Keratinocyte (primary cell): ENCODE measurements around the gene HOXA1. TPM values are rescaled to one million over a fixed set of nuclear protein-coding genes. Genes with fewer than 3 reads are reported as not detected.

Source experiments
- DNase-seq: peaks from one replicate; pipeline ENCODE4 v3.0.0-alpha.2; 2011; ENCODE audit warnings: low read depth, missing footprints, low spot score
- FAIRE-seq: peaks from 2 replicates; lab custom pipeline; 2011; peaks lifted over from hg19 to GRCh38; lab: Jason Lieb, UNC
- H2AFZ ChIP-seq: 2 replicates; pipeline ENCODE4 v1.6.0; 2012; ENCODE audit warnings: low read length, control low read depth, inconsistent platforms; ENCODE audit not compliant: control insufficient read depth
- H3K27ac ChIP-seq: 2 replicates; pipeline ENCODE4 v1.5.1; 2011; ENCODE audit warnings: low read length; ENCODE audit not compliant: control insufficient read depth, insufficient read depth
- H3K27me3 ChIP-seq: 3 replicates; pipeline ENCODE4 v1.6.0; 2011; ENCODE audit warnings: low read length; ENCODE audit not compliant: control insufficient read depth, insufficient read depth; ENCODE audit errors: extremely low read depth
- H3K36me3 ChIP-seq, 2 experiments: 2 replicates in 1 of 2; 3 replicates in 1 of 2; pipeline ENCODE4 v1.5.1; 2011; ENCODE audit warnings: low read length in 2 of 2, mild to moderate bottlenecking in 1 of 2; ENCODE audit not compliant: control insufficient read depth in 2 of 2, insufficient read depth in 2 of 2; ENCODE audit errors: extremely low read depth in 1 of 2
- H3K4me1 ChIP-seq: 3 replicates; pipeline ENCODE4 v1.5.1; 2011; ENCODE audit warnings: low read length; ENCODE audit not compliant: control insufficient read depth, insufficient read depth; ENCODE audit errors: extremely low read depth
- H3K4me2 ChIP-seq: 3 replicates; pipeline ENCODE4 v1.6.0; 2011; ENCODE audit warnings: low read depth, low read length; ENCODE audit not compliant: control insufficient read depth, insufficient read depth; ENCODE audit errors: extremely low read depth
- H3K4me3 ChIP-seq, 3 experiments: fragments of 200-600 bp in 1 of 3; sonication (generic) in 1 of 3; 2 replicates in 2 of 3; 3 replicates in 1 of 3; pipeline ENCODE4 v1.5.1; 2011 to 2016; ENCODE audit warnings: low read length in 3 of 3, mild to moderate bottlenecking in 3 of 3, control low read depth in 2 of 3, inconsistent platforms in 1 of 3, low read depth in 1 of 3, mixed read lengths in 1 of 3, mixed run types in 1 of 3, moderate library complexity in 1 of 3; ENCODE audit not compliant: control insufficient read depth in 2 of 3, insufficient read depth in 2 of 3; ENCODE audit errors: extremely low read depth in 1 of 3
- H3K79me2 ChIP-seq: 2 replicates; pipeline ENCODE4 v1.6.0; 2012; ENCODE audit warnings: low read length; ENCODE audit not compliant: control insufficient read depth, insufficient read depth
- H3K9ac ChIP-seq: 3 replicates; pipeline ENCODE4 v1.6.0; 2011; ENCODE audit warnings: low read length; ENCODE audit not compliant: control insufficient read depth, insufficient read depth; ENCODE audit errors: extremely low read depth
- H3K9me1 ChIP-seq: 3 replicates; pipeline ENCODE4 v1.6.0; 2011; ENCODE audit warnings: low read length; ENCODE audit not compliant: control insufficient read depth, insufficient read depth; ENCODE audit errors: extremely low read depth
- H3K9me3 ChIP-seq: 2 replicates; pipeline ENCODE4 v1.5.1; 2012; ENCODE audit warnings: low read depth, low read length; ENCODE audit not compliant: control insufficient read depth
- H4K20me1 ChIP-seq: 3 replicates; pipeline ENCODE4 v1.6.0; 2011; ENCODE audit warnings: low read length; ENCODE audit not compliant: control insufficient read depth, insufficient read depth; ENCODE audit errors: extremely low read depth
- CTCF ChIP-seq, 3 experiments: IDR thresholded peaks in 1 of 3; conservative IDR thresholded peaks in 1 of 3; optimal IDR thresholded peaks in 1 of 3; 2 replicates in 2 of 3; 3 replicates in 1 of 3; pipeline versions ENCODE3 to v1.5.1; 2011; ENCODE audit warnings: low read length in 3 of 3, mild to moderate bottlenecking in 3 of 3, moderate library complexity in 2 of 3, control low read depth in 1 of 3, inconsistent platforms in 1 of 3; ENCODE audit not compliant: insufficient read depth in 2 of 3; ENCODE audit errors: extremely low read depth in 1 of 3
- EZH2 ChIP-seq: IDR thresholded peaks from one replicate; pipeline ENCODE4 v1.6.1; 2012; ENCODE audit warnings: inconsistent platforms, mild to moderate bottlenecking, low read length, moderate library complexity
- dilution Hi-C: fragments of 300-500 bp; cut with MboI; formaldehyde crosslinking; loops from one replicate; pipeline ENCODE4 v1.7.0; 2020; ENCODE audit warnings: low sequenced_read_pairs; ENCODE audit not compliant: extremely low pct_ligation_motif_present
- polyA plus RNA-seq, 5 experiments: library from polyadenylated mRNA; depleted of rRNA in 3 of 5; stranded (reverse) in 3 of 5; stranded (forward) in 1 of 5; unstranded in 1 of 5; fragments of >200 nt; gene quantifications; 1 replicate in 1 of 5; 2 replicates in 3 of 5; 3 replicates in 1 of 5; pipeline versions ENCODE4 v1.2.1 to v1.2.3, GENCODE V29; 2011 to 2012; ENCODE audit warnings: missing spikeins in 2 of 5, low read depth in 1 of 5, low replicate concordance in 1 of 5

The HOXA1 gene
- polyA plus RNA-seq, 1 donor (not counting 4 experiments of a cell fraction or from before 2014, with no cell fraction given): 11.9 TPM

- peaks cover 2 to 4% of the 10 kb centered on the region in 2 experiments for H3K36me3 ChIP-seq
- peaks cover 43% of the 10 kb centered on the region for H3K4me1 ChIP-seq
- H4K20me1 ChIP-seq: no peaks in the 10 kb centered on the region
- DNase-seq (no peak), FAIRE-seq (no peak)
- H3K9me3 ChIP-seq: no peaks in the 10 kb centered on the region
- no peak for TF ChIP-seq CTCF (optimal IDR thresholded peaks at IDR 0.05 in 1 of 3, IDR thresholded peaks at IDR 0.05 in 1 of 3, conservative IDR thresholded peaks at IDR 0.05 in 1 of 3; ENCODE audit: extremely low read depth in 1 of 3, insufficient read depth in 2 of 3, low read length in 3 of 3)
- TF ChIP-seq EZH2: no peak
- dilution Hi-C loops: no loop called here
- H3K9ac ChIP-seq: peak overlapping the region; percentile 93
- peak overlapping the region; percentile 92 for H3K4me2 ChIP-seq
- H2AFZ ChIP-seq: peak overlapping the region; percentile 49
- H3K27ac ChIP-seq: peak overlapping the region; percentile 92
- peaks cover 46% of the 10 kb centered on the region for H3K79me2 ChIP-seq
- H3K27me3 ChIP-seq: no peaks in the 10 kb centered on the region
- peak overlapping the region in 2 of 3 experiments; percentile 57 to 93 for H3K4me3 ChIP-seq
- no peaks in the 10 kb centered on the region for H3K9me1 ChIP-seq
These were observed 43.7 kb upstream of the HOXA1 start for GRCh38 chr7:27139334-27140125.

GRCh38 chr7:27138985-27139333 lies 43.2 kb upstream of the HOXA1 start:
- no peak for DNase-seq
- H3K9me1 ChIP-seq: no peaks in the 10 kb centered on the region
- no peaks in the 10 kb centered on the region for H3K9me3 ChIP-seq
- no peaks in the 10 kb centered on the region for H3K27me3 ChIP-seq
- H4K20me1 ChIP-seq: no peaks in the 10 kb centered on the region
- H3K4me2 ChIP-seq: peak overlapping the region; percentile 92
- dilution Hi-C loops: no loop called here
- H3K36me3 ChIP-seq: peaks cover 0 to 4% of the 10 kb centered on the region in 2 experiments
- H3K4me3 ChIP-seq: peak overlapping the region in 2 of 3 experiments; percentile 57 to 93
- H3K4me1 ChIP-seq: peaks cover 46% of the 10 kb centered on the region
- H3K79me2 ChIP-seq: peaks cover 40% of the 10 kb centered on the region
- no peak overlapping the region for H2AFZ ChIP-seq
- H3K27ac ChIP-seq: peak overlapping the region; percentile 92
- FAIRE-seq: no peak
- H3K9ac ChIP-seq: peak overlapping the region; percentile 93
- TF ChIP-seq EZH2: no peak
- TF ChIP-seq CTCF (optimal IDR thresholded peaks at IDR 0.05 in 1 of 3, IDR thresholded peaks at IDR 0.05 in 1 of 3, conservative IDR thresholded peaks at IDR 0.05 in 1 of 3; ENCODE audit: extremely low read depth in 1 of 3, insufficient read depth in 2 of 3, low read length in 3 of 3): no peak
